ENCODE results near the gene PALD1.

GRCh38 chr10:70555371-70555770 is 76.8 kb downstream of the PALD1 start:
- TF ChIP-seq, protein P1, sequence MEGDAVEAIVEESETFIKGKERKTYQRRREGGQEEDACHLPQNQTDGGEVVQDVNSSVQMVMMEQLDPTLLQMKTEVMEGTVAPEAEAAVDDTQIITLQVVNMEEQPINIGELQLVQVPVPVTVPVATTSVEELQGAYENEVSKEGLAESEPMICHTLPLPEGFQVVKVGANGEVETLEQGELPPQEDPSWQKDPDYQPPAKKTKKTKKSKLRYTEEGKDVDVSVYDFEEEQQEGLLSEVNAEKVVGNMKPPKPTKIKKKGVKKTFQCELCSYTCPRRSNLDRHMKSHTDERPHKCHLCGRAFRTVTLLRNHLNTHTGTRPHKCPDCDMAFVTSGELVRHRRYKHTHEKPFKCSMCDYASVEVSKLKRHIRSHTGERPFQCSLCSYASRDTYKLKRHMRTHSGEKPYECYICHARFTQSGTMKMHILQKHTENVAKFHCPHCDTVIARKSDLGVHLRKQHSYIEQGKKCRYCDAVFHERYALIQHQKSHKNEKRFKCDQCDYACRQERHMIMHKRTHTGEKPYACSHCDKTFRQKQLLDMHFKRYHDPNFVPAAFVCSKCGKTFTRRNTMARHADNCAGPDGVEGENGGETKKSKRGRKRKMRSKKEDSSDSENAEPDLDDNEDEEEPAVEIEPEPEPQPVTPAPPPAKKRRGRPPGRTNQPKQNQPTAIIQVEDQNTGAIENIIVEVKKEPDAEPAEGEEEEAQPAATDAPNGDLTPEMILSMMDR (conservative IDR thresholded peaks at IDR 0.05 in 1 of 2, IDR thresholded peaks at IDR 0.05 in 1 of 2; ENCODE audit: low read depth in 1 of 2, low read length in 2 of 2), result no peak
- TF ChIP-seq EZH2 (IDR thresholded peaks at IDR 0.05; ENCODE audit: low read length, missing control alignments), result no peak

All from fibroblast of lung (primary cell).